OCI-M2 (cell line): ENCODE measurements around the gene HK3.
"Not testable (repeated sequence)": the region's sequence is repeated elsewhere in the genome, so short reads cannot be mapped to it uniquely, and the experiment has no call there.

Experiments used
- DNase-seq: peaks from one replicate; lab custom pipeline; 2025; ENCODE audit not compliant: unreplicated experiment; lab: John Stamatoyannopoulos, UW

Gene HK3

DNA sequence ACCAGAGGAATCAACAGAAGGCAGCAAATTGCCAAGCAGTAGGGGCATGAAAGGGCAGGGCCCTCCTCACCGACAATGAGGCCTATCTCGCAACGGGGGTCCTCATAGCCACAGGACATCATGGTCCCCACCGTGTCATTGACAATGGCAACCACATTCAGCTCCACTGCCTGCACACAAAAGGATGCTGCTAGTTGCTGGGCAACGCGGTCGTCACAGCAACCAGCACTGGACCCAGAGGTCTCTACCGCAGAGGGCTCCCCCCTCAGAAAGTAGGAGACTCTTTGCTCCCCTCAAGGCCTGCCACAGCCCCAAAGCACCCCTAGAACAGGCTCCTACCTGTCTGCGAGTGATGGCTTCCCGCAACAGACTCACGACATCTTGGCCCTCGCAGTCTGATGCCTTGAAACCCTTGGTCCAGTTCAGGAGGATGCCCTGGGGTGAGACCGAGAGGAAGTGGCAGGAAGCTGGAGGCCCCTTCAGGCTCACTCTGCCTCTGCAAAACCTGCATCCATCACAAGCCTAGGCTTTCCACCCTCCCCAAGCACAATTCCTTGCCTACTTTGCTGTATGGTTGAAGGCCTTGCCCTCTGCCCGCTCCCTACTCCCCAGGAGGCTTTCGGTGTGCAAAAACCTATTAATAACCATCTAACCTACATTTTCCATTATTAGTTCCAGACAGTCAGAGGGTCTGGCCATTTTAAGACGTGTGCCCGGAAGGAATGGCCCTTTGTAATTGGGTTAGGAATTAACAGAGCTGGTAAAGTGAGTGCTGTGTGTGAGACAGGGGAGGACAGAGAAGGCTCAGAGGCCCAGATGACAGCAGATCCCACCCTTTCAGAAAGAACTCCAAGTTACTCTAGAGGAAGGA is 15.2 kb downstream of the HK3 start:
- DNase-seq: no peak

DNA sequence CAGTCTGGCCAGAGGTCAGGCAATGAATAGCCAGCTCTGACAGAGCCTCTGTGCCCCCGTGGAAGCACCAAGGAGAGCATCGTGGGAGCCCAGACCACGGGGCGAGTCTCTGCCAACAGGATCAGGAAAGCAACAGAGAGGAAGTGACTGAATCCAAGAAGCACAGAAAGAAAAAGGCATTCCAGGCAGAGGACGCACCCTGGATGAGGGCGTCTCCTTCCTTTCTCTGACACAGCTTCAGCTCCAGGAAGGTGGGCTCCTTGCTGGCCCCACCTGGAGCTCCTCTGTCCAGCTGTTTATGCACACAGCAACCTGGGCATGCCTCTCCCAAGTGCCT is 16.6 kb downstream of the HK3 start:
- no peak for DNase-seq

DNA sequence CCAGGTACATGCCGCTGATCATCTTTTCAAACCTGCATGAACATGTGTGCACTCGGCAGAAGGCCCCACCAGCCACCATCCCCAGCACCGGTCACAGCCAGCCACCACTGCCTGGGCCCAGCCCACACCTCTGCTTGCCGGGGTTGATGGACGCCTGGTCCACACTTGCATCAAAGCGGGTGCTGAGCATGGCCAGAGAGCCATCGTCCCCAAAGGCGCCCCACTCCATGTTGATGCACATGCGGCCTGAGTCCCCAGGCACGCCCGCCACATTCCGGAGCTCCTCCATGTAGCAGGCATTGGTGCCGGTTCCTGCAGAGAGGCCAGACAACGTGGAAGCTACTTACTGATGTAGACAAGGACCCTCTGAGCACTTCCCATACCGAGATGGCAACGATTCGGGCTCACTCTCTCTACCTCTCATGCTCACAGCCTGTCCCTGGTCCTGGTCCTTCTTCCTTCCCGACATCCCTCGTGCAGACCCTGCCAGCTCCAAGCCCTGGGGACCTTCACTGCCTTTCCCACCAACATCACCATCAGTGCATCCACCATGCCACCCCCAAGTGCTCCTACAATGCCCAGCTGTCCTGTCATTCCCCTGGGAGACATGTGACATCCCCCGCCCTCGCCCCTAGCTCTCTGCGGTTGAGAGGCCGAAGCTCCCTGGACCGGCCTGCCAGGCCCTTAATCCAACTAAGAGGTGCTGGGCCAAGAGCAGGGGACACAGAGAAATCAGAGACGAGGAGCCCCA is 17.2 kb downstream of the HK3 start:
- no peak for DNase-seq

DNA sequence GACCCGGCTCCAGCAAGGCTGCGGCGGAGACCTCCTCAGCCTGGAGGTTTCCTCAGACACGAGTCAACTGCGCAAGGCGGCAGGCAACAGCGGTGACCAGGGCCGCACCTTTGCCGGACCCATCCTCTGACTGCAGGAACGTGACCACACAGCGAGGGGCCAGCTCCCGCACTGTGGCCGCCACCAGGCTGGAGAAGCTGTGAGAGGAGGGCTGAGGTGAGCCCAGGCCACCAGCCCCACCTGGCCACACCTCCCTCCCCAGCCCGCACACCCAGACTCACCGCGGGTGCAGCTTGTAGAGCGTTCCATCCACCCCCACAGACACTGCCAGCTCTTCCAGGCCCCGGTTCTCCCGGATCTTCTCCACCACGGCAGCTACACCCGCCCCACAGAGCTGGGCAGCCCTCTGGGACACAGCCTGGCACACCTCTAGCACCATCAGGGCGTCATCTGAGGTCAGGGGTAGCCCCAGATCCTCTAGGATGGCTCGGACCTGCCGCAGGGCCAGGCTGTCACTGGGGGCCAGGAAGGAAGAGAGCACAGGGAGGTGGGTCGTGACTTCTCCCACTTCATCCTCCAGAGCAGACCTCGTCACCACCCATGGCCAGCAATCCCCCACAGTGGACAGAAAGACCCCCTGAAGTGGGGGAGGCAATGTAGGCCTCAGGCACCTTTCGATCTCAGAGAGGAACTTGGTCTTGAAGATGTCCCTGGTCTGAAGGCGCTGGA is 18.0 kb downstream of the HK3 start:
- no peak for DNase-seq

DNA sequence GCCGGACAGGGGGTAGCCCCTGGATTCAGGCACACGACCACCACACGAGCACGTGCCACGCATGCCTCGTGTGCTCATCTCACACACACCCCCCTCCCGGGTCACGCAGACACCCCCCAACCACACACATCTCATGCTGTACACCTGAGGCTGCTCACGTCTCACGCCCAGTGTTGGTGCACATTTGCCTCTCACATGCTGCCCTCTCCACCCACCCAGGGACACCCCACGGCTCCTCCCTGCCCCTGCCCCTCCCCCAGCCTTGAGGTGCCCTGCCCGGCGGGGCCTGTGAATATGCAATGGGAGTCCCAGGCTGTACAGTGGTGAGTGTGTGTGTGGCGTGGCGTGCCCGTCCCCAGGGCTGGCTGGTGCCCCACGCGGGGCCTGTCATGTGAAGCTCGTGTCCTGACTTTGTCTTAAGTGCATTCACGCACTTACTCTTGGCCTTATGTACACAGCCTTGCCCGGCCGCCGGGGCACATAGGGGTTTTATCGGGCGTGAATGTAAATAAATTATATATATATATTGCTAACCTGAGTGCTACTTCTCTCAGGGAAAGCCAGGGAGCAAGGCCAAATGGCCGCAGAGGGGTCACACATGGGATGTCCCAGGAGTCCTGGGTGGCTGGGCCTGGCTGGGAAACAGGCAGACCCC is 18.7 kb downstream of the HK3 start:
- no peak for DNase-seq

DNA sequence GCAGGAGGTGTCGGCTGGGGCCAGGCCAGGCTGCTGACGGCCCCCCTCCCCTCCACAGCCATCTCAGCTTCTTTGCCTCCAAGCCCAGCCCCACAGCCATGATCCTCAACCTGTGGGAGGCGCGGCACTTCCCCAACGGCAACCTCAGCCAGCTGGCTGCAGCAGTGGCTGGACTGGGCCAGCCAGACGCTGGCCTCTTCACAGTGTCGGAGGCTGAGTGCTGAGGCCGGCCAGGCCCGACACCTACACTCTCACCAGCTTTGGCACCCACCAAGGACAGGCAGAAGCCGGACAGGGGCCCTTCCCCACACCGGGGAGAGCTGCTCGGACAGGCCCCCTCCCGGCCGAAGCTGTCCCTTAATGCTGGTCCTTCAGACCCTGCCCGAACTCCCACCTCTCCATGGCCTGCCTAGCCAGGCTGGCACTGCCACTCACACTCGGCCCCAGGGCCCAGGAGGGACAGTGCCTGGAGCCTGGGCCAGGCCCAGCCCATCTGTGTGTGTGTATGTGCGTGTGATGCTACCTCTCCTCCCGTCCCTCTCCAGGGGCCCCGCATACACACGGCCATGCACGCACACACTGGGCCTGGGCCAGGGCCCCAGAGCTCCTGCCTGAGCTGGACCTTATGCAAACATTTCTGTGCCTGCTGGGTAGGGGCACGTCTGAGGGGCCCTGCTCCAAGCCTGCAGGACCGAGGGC is 19.3 kb downstream of the HK3 start:
- no peak for DNase-seq

DNA sequence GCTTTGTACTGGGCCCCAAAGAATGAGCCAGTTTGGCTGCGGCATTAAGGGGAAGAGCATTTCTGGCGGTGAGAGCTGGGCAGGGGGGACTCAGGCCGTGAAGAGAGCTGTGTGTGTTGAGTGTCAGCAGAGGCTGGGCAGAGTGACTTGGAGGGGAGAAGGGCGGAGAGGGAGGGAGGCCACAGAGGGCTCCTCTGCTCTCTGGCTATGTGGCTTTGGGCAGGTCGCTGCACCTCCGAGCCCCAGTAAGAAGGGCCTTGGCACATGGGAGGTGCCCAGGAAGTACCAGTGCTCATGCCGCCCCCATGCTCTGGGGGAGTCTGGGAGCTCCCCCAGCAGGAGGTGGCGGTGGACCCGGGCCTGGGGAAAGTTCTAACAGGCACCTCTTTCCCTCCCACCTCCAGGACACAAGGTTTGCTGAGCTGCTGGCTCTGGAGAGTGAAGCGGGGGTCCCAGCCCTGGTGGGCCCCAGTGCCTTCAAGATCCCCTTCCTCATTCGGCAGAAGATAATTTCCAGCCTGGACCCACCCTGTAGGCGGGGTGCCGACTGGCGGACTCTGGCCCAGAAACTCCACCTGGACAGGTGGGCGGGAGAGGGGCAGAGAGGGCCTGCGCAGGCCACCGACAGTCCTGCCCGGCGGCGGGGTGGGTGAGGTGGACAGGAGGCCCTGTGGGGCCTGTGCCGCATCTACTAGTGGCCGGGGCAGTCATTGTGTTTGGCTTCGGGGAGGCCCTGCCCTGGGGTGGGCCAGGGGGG is 20.1 kb downstream of the HK3 start:
- no peak for DNase-seq

DNA sequence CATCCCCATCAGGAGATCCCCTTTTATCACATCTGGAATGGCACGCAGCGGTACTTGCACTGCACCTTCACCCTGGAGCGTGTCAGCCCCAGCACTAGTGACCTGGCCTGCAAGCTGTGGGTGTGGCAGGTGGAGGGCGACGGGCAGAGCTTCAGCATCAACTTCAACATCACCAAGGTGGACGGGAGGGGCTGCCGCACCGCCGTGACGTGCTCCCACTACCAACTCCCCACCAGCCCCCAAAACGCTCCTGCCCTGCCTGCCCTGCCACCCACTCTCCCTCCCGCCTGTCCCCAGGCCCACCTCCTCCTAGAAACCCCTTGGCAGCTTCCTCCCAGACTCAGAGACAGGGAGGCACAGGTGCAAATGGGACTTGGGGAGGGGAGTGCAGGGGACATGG is 20.7 kb downstream of the HK3 start:
- no peak for DNase-seq

DNA sequence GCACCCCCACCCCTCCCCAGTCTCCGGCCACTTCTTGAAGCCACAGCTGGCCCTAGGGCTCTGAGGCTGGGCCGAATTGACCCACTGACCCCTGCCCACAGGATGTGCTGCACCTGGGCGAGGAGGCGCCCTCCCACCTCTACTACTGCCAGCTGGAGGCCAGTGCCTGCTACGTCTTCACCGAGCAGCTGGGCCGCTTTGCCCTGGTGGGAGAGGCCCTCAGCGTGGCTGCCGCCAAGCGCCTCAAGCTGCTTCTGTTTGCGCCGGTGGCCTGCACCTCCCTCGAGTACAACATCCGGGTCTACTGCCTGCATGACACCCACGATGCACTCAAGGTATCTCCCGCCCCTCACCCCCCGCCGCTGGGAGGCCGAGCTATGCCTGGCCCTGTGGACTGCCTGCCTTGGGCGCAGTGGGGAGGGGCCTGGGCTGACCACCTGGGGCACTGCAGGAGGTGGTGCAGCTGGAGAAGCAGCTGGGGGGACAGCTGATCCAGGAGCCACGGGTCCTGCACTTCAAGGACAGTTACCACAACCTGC is 21.3 kb downstream of the HK3 start:
- no peak for DNase-seq

DNA sequence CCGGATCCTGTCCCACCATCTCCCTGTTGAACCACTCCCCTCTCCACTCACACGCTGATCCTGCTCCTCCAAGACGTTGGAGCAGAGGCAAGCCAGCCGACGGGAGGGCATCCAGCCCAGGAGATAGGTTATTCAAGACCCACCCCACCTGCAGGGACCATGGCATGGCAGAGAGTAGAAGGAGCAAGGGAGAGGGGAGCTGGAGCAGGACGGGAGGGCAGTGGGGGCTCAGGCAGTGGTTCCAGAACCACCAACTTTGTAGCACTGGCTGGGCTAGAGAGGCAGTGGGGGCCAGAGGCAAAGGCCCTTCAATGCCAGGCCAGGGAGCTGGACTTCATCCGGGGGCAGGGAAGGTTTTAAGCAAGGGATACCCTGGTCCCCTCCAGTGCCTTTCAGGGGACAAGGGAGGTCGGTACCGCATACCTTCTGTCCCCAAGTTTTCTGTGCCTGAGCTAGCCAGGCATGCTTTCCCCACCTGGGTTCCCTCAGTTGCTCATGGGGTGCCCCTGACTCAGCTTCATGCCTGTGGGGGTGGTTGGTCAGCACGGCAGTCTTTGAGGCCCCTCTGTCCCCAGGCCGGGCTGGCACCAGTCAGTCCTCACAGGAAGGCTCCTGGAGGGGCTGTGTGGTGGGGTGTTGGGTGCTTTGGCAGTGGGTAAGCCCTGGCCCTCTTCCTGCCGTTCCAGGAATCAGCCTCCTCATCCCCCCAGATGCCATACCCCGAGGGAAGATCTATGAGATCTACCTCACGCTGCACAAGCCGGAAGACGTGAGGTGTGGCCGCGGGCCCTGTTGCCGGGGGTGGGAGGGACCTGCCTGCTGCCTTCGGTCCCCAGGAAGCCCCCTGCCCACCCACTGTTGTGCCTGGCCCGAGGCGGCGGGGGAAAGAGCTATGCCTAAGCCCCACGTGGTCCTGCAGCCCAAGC is 22.4 kb downstream of the HK3 start:
- no peak for DNase-seq

DNA sequence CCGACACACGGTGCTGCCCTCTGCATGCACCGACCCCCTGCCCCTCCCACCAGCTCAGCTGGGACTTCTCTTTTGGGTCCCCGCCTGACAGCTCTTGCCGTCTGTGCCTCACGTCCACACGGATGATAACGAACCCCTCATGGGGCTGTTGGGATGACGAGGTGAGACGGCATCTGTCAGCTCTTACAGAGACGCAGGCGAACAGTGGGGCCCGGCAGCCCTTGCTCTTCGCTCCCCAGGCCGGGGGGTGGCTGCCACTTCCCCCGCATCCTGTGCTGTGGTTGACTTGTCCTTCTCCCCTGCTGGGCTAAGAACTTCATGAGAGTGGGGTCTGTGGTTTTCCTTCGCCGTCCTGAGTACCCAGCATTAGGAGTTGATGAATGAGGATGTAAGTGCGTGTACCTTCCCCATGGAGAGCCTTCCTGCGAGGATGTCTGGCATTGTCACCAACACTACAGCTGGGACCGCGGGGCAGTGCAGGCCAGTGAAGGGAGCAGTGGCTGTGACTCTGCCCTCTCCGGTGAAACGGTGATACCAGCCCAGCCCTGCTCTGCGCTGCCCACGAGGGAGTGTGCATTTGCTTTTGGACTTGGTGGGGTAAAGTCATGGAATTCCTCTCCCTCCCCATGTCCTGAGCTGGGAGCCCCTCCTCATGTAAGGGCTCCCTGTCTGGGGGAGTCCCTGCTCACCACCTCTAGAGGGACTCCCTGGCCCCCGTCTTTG is 23.2 kb downstream of the HK3 start:
- DNase-seq: no peak

DNA sequence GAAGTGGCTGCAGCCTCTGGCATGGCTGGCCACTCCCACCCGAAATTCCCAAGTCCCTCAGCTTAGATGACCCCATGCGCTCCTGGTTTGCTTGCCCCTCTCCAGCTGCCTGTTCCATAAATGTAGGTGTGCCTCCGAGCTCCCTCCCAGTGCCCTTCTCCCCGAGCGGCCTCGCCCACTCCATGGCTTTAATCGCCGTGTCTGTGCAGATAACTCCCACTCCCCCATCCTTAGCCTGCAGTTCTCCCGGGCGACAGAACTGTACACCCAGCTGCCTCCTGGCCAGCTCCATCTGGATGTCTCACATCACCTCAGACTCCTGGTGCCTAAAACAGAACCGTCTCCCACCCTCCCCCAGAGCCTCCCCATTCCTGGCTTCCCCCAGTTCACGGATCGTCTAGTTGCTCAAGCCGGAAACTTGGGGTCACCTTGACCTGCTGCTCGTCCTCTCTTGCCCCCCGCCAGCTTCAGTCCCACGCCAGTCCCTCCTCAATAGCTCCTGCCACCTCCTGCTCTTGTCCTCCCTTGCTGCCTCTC is 24.1 kb downstream of the HK3 start:
- DNase-seq: no peak

DNA sequence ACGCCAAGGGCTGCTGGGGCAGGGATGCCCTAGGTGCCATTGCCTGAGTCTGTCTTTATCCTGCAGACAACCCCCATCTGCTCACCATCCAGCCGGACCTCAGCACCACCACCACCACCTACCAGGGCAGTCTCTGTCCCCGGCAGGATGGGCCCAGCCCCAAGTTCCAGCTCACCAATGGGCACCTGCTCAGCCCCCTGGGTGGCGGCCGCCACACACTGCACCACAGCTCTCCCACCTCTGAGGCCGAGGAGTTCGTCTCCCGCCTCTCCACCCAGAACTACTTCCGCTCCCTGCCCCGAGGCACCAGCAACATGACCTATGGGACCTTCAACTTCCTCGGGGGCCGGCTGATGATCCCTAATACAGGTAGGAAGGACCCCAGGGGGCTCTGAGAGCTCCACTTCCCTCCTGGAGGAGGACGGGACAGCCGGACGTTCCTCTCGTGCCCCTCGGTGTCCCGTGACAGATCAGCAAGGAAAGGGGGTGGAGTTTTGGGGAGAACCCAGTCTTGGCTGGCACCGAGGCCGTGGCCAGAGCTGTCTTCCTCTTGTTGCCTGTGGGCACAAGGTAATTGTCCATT is 24.9 kb downstream of the HK3 start:
- no peak for DNase-seq

DNA sequence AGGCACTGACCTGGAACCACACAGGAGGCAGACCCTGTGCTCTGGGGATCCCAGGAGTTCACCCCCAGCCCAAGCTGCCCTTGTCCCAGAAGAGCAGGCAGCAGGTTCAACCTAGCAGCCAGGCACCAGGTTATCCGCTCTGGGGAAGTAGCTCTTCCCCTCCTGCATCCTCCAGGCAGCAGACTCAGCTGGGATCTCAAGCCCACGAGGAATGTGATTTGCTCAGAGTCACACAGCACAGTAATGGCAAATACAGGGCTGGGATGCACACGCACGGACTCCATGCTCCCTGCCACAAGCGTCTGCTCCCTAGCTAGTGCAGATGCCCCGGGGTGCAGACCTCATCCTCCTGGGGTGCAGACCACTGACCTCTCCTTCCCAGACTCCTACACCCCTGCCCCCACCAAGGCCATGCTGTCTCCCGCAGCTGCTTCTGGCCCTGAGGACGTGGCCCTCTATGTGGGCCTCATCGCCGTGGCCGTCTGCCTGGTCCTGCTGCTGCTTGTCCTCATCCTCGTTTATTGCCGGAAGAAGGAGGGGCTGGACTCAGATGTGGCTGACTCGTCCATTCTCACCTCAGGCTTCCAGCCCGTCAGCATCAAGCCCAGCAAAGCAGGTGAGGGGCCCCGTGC is 25.5 kb downstream of the HK3 start:
- DNase-seq: no peak

DNA sequence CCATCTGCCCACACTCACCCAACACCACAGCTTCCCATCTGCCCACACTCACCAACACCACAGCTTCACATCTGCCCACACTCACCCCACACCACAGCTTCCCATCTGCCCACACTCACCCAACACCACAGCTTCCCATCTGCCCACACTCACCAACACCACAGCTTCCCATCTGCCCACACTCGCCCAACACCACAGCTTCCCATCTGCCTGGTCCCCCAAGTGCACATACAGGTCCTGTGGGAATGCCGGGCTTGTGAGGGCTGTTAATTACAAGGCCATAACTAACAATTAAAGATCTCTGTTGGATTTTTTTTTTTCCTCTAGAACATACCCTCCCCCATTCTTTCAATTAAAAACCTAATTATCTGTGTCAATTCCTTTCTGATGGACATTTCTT is 26.1 kb downstream of the HK3 start:
- DNase-seq: not testable (repeated sequence)

DNA sequence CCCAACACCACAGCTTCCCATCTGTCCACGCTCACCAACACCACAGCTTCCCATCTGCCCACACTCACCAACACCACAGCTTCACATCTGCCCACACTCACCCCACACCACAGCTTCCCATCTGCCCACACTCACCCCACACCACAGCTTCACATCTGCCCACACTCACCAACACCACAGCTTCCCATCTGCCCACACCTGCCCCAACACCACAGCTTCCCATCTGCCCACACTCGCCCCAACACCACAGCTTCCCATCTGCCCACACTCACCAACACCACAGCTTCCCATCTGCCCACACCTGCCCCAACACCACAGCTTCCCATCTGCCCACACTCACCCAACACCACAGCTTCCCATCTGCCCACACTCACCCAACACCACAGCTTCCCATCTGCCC is 26.6 kb downstream of the HK3 start:
- DNase-seq: not testable (repeated sequence)

DNA sequence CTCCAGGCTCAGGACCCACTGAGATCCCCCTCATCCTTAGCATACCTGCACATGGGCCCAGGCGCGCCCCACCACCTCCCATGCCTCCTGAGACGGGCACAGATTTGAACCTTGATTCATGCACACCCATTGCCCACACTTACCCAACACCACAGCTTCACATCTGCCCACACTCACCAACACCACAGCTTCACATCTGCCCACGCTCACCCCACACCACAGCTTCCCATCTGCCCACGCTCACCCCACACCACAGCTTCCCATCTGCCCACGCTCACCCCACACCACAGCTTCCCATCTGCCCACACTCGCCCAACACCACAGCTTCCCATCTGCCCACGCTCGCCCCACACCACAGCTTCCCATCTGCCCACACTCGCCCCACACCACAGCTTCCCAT is 28.5 kb downstream of the HK3 start:
- not testable (repeated sequence) for DNase-seq
